ENCODE results near the gene LRIG2. TPM values are rescaled to one million over a fixed set of nuclear protein-coding genes. Genes with fewer than 3 reads are reported as not detected.
"Not testable (repeated sequence)": the region's sequence is repeated elsewhere in the genome, so short reads cannot be mapped to it uniquely, and the experiment has no call there.

Gene LRIG2
- total RNA-seq, 1 donor from 2014 or later, result 20.9 TPM

GRCh38 chr1:113124366-113124765 lies 51.4 kb downstream of the LRIG2 start:
- no peak for DNase-seq (ENCODE audit: extremely low read depth, low read depth, low spot score)

- DNase-seq (ENCODE audit: extremely low read depth, low read depth, low spot score), result no peak
Observed at GRCh38 chr1:113125517-113125916, 52.5 kb downstream of the LRIG2 start.

- DNase-seq (ENCODE audit: extremely low read depth, low read depth, low spot score), result no peak
Observed at GRCh38 chr1:113126207-113126606, 53.2 kb downstream of the LRIG2 start.

GRCh38 chr1:113128116-113128515 lies 55.1 kb downstream of the LRIG2 start:
- no peak for DNase-seq (ENCODE audit: extremely low read depth, low read depth, low spot score)

GRCh38 chr1:113129529-113130185 lies 56.7 kb downstream of the LRIG2 start:
- DNase-seq (ENCODE audit: extremely low read depth, low read depth, low spot score), result no peak

- no peak for DNase-seq (ENCODE audit: extremely low read depth, low read depth, low spot score)
Observed at GRCh38 chr1:113133038-113133437, 60.0 kb downstream of the LRIG2 start.

- DNase-seq (ENCODE audit: extremely low read depth, low read depth, low spot score), result no peak
Observed at GRCh38 chr1:113133759-113134158, 60.8 kb downstream of the LRIG2 start.

- DNase-seq (ENCODE audit: extremely low read depth, low read depth, low spot score), result no peak
Observed at GRCh38 chr1:113135460-113135859, 62.5 kb downstream of the LRIG2 start.

GRCh38 chr1:113136476-113136875 lies 63.5 kb downstream of the LRIG2 start:
- DNase-seq (ENCODE audit: extremely low read depth, low read depth, low spot score), result no peak

- DNase-seq (ENCODE audit: extremely low read depth, low read depth, low spot score), result no peak
Observed at GRCh38 chr1:113137563-113137962, 64.6 kb downstream of the LRIG2 start.

GRCh38 chr1:113138778-113139177 lies 65.8 kb downstream of the LRIG2 start:
- no peak for DNase-seq (ENCODE audit: extremely low read depth, low read depth, low spot score)

- DNase-seq (ENCODE audit: extremely low read depth, low read depth, low spot score), result no peak
Observed at GRCh38 chr1:113140176-113140575, 67.2 kb downstream of the LRIG2 start.

GRCh38 chr1:113140588-113141446 lies 67.8 kb downstream of the LRIG2 start:
- peak; percentile 48 for DNase-seq (ENCODE audit: extremely low read depth, low read depth, low spot score)

- DNase-seq (ENCODE audit: extremely low read depth, low read depth, low spot score), result no peak
Observed at GRCh38 chr1:113141650-113142473, 68.9 kb downstream of the LRIG2 start.

- DNase-seq (ENCODE audit: extremely low read depth, low read depth, low spot score), result no peak
Observed at GRCh38 chr1:113142791-113143190, 69.8 kb downstream of the LRIG2 start.

- DNase-seq (ENCODE audit: extremely low read depth, low read depth, low spot score), result no peak
Observed at GRCh38 chr1:113146242-113147072, 73.5 kb downstream of the LRIG2 start.

GRCh38 chr1:113147073-113147625 lies 74.2 kb downstream of the LRIG2 start:
- DNase-seq (ENCODE audit: extremely low read depth, low read depth, low spot score), result no peak

GRCh38 chr1:113147826-113148225 lies 74.8 kb downstream of the LRIG2 start:
- DNase-seq (ENCODE audit: extremely low read depth, low read depth, low spot score), result no peak

GRCh38 chr1:113150494-113150893 lies 77.5 kb downstream of the LRIG2 start:
- DNase-seq (ENCODE audit: extremely low read depth, low read depth, low spot score), result not testable (repeated sequence)
